Ovary (tissue), 9 donors: ENCODE measurements around the gene SLC17A3. TPM values are rescaled to one million over a fixed set of nuclear protein-coding genes. Genes with fewer than 3 reads are reported as not detected.

Experiments used
- DNase-seq, 5 donors: peaks; one replicate each; pipeline ENCODE4 v3.0.0-alpha.2; 2019 to 2020
- H3K27ac ChIP-seq, 2 donors: fragments of 200-600 bp; one replicate each; pipeline versions ENCODE4 v1.5.1 to v1.8.0; 2019 to 2022
- H3K27me3 ChIP-seq: fragments of 200-600 bp; one replicate; pipeline ENCODE4 v1.8.0; 2022
- H3K36me3 ChIP-seq: fragments of 200-600 bp; sonication (generic); one replicate; pipeline ENCODE4 v1.5.1; 2019
- H3K4me1 ChIP-seq: one replicate; pipeline ENCODE4 v1.8.1; 2013; ENCODE audit warnings: mild to moderate bottlenecking, moderate library complexity; ENCODE audit not compliant: insufficient read depth
- H3K4me3 ChIP-seq: fragments of 200-600 bp; sonication (generic); one replicate; pipeline ENCODE4 v1.5.1; 2017
- H3K9me3 ChIP-seq, 2 donors: fragments of 200-600 bp in 1 of 2; sonication (generic) in 1 of 2; one replicate each; pipeline versions ENCODE4 v1.5.1 to v1.8.1; 2013 to 2019; ENCODE audit warnings: mild to moderate bottlenecking in 1 of 2, moderate library complexity in 1 of 2
- EP300 ChIP-seq: sonication (generic); formaldehyde crosslinking; IDR thresholded peaks from one replicate; pipeline ENCODE4 v1.6.1; 2017; ENCODE audit warnings: antibody characterized with exemption
- POLR2A ChIP-seq: fragments of 450-650 bp; IDR thresholded peaks from one replicate; pipeline ENCODE4 v1.6.1; 2017; ENCODE audit warnings: antibody characterized with exemption, mild to moderate bottlenecking, moderate library complexity
- WGBS, 3 donors: extraction: QIAGEN DNeasy Blood & Tissue Kit in 1 of 3; methylation state at CpG; one replicate each; pipeline versions ENCODE4 v1.1.5 to v1.1.7; 2013 to 2017; 5-methylcytosine and 5-hydroxymethylcytosine counted together
- intact Hi-C, 4 donors: fragments of 100-400 bp; cut with DNase I; formaldehyde crosslinking; loops; one replicate each; pipeline versions ENCODE4 v1.11.0 to v1.15.1; 2022 to 2023
- polyA plus RNA-seq, 2 donors: library from polyadenylated mRNA; stranded (reverse); fragments of 200-250 nt in 1 of 2; fragments of 350-450 nt in 1 of 2; fragmentation: Illumina TruSeq in 1 of 2; extraction: RNeasy Lipid Tissue Mini Kit (QIAGEN cat#74804) in 1 of 2; gene quantifications; one replicate each; pipeline ENCODE4 v1.2.3, GENCODE V29; 2013 to 2014
- total RNA-seq, 7 donors: library from RNA; depleted of rRNA in 2 of 7; stranded (reverse); fragments of >200 nt in 2 of 7; fragmentation: NEBNext Ultra II Directional in 3 of 7; extraction: Animal tissue kit (Norgen Biotek cat#: 25700) in 3 of 7; gene quantifications; one replicate each; pipeline versions ENCODE4 v1.1.0 to v1.2.4, GENCODE V29; 2016 to 2023
- TF ChIP-seq, protein P1 (sequence below), 3 donors: fragments of 450-650 bp in 2 of 3; fragments of 200-600 bp in 1 of 3; IDR thresholded peaks; one replicate each; pipeline versions ENCODE4 v1.5.1 to v1.8.0; 2016 to 2022; ENCODE audit warnings: antibody characterized with exemption in 3 of 3, mild to moderate bottlenecking in 1 of 3
- donor health status: DM: no; HTN: no; CAD: no; lungs with moderate emphysema.
- donor health status: DM: no; HTN: no; CAD: no.
- donor health status: Bipolar disorder and iron deficiency.
- donor health status: DM: yes; HTN: yes; CAD: no.
- donor health status: DM: no; HTN: no; CAD: no.
- donor health status: DM: yes; HTN: yes; CAD: no.

Gene SLC17A3
- total and polyA plus RNA-seq, 9 donors, result 0.07 to 0.93 (median 0.33) TPM; not detected in 3

DNA sequence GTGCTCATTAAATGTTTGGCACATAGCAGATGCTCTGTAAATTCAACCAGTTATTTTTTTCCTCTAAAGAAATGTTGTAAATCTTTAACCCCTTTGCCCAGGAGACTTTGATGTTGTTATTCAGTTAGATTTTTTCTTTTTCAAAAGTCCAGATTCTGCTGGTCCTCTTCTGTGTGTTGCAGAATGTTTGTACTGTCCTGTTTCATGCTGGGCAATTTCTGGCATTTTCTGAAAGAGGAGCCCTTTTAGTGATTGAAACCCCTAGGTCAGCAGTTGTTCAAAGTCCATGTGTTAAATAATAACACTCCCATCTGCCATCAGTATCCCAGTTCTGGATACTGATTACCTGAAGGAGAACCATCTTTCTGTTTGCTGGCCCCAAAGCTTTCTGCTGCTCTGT is 40.9 kb downstream of the SLC17A3 start:
- intact Hi-C loops, result no loop called here
- TF ChIP-seq EP300, result no peak
- TF ChIP-seq POLR2A, result no peak
- TF ChIP-seq, protein P1, sequence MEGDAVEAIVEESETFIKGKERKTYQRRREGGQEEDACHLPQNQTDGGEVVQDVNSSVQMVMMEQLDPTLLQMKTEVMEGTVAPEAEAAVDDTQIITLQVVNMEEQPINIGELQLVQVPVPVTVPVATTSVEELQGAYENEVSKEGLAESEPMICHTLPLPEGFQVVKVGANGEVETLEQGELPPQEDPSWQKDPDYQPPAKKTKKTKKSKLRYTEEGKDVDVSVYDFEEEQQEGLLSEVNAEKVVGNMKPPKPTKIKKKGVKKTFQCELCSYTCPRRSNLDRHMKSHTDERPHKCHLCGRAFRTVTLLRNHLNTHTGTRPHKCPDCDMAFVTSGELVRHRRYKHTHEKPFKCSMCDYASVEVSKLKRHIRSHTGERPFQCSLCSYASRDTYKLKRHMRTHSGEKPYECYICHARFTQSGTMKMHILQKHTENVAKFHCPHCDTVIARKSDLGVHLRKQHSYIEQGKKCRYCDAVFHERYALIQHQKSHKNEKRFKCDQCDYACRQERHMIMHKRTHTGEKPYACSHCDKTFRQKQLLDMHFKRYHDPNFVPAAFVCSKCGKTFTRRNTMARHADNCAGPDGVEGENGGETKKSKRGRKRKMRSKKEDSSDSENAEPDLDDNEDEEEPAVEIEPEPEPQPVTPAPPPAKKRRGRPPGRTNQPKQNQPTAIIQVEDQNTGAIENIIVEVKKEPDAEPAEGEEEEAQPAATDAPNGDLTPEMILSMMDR (IDR thresholded peaks at IDR 0.05), result no peak
- H3K27me3 ChIP-seq, result no peaks in the 10 kb centered on the region

DNA sequence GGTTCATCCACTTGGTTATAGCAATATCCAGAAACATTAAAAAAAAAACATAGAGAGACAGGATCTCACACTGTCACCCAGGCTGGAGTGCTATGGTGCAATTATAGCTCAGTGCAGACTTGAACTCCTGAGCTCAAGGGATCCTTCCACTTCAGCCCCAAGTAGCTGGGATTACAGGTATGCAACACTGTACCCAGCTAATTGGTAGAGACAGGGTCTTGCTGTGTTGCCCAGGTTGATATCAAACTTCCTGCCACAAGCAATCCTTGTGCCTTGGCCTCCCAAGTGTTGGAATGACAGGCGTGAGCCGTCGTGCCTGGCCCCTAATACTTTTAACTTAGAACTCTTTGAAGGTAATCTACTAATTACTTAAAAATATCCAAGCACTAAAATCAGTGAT is 41.4 kb downstream of the SLC17A3 start:
- DNase-seq, result no peak
- Histone ChIP-seq H3K36me3 (no peaks in the 10 kb centered on the region), H3K27ac (no peak overlapping the region), H3K27me3 (no peaks in the 10 kb centered on the region), H3K4me3 (no peak overlapping the region), H3K4me1 (no peaks in the 10 kb centered on the region), H3K9me3 (no peaks in the 10 kb centered on the region)
- TF ChIP-seq, protein P1 (IDR thresholded peaks at IDR 0.05), result no peak
- intact Hi-C loops, result no loop called here
- WGBS, 3 donors, result 61 to 74% (median 74%) methylated on average over 3 of the region's 3 CpGs

More for the DNA sequence above, 40.9 kb downstream of the SLC17A3 start:
- Histone ChIP-seq H3K9me3 (no peaks in the 10 kb centered on the region), H3K4me3 (no peak overlapping the region), H3K36me3 (no peaks in the 10 kb centered on the region), H3K27ac (no peak overlapping the region), H3K4me1 (no peaks in the 10 kb centered on the region)
- no peak for DNase-seq

DNA sequence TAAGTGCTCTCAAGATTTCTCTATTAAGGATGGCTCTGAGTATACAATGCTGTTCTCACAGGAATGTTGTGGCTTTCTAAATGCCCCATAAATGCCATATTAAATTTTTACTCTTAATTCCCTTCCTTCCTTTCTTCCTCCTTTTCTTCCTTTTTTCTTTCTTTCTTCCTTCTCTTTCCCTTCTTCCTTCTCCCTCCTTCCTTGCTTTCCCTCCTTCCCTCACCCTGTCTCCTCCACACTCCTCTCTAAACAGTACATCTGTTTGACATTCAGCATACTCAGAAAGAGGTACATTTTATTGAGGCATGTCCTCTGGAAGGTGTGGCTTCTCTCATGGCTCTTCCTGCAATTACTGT is 41.8 kb downstream of the SLC17A3 start:
- DNase-seq, result no peak
- Histone ChIP-seq H3K4me1 (no peaks in the 10 kb centered on the region), H3K9me3 (no peaks in the 10 kb centered on the region), H3K27ac (no peak overlapping the region), H3K27me3 (no peaks in the 10 kb centered on the region), H3K36me3 (no peaks in the 10 kb centered on the region), H3K4me3 (no peak overlapping the region)
- intact Hi-C loops, result no loop called here
- TF ChIP-seq EP300 (no peak), POLR2A (no peak)
- TF ChIP-seq, protein P1 (IDR thresholded peaks at IDR 0.05), result no peak

DNA sequence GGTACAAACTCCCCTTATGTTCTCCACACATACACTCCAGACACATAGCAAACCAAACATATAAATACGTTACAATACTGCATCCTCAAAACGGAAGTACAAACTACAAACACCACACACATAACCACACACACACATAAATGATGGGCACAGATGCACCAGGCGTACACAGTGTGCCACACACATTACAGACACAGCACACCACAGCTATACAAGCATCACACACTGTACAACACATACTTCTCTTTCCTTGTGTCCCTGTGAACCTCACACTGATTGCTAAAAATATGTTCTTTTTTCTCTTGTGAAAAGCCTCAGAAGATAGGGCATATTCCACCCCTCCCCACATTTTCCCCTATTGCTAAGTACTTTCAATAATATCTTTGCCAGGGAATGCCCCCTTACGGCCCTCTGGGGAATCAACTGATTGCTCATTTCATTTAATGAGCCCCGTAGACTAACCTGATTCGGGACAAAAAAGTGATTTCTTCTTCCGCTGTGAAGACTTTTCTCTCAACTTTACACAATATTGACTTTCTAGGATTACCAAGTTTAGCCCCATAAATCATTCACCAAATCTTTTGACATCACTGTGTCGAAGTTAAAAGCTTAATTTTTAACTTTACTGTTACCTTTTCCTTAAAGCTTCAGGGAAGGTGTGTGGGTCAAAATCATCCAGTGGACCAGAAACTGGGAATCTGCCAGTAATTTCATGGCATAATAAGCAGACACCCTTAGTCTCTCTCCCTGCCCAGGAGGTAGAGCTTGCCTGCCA is 42.3 kb downstream of the SLC17A3 start, which contains the start of gene SLC17A1:
TSS of gene SLC17A1 (minus strand) at position 521 of the 775 bp plus-strand sequence. CDS start 1,495 bp downstream, outside the sequence.
- Histone ChIP-seq H3K27me3 (no peaks in the 10 kb centered on the region), H3K27ac (no peak within 1 kb of the TSS), H3K36me3 (no peaks in the 10 kb centered on the region), H3K9me3 (no peaks in the 10 kb centered on the region), H3K4me1 (no peaks in the 10 kb centered on the region), H3K4me3 (no peak within 1 kb of the TSS)
- 74 to 77% (median 75%) methylated on average over 8 of the region's 8 CpGs for WGBS, 3 donors
- no peak for TF ChIP-seq EP300
- no peak for TF ChIP-seq POLR2A
- TF ChIP-seq, protein P1 (IDR thresholded peaks at IDR 0.05), result no peak
- no peak for DNase-seq
- intact Hi-C loops, result no loop called here
